GM21367 (cell line): ENCODE data around the gene FRMPD1.

Source experiments
- ATAC-seq: cut with Tn5 transposase; IDR thresholded peaks from one replicate; pipeline ENCODE4 v1.9.1; 2021; ENCODE audit not compliant: unreplicated experiment

Gene FRMPD1

DNA sequence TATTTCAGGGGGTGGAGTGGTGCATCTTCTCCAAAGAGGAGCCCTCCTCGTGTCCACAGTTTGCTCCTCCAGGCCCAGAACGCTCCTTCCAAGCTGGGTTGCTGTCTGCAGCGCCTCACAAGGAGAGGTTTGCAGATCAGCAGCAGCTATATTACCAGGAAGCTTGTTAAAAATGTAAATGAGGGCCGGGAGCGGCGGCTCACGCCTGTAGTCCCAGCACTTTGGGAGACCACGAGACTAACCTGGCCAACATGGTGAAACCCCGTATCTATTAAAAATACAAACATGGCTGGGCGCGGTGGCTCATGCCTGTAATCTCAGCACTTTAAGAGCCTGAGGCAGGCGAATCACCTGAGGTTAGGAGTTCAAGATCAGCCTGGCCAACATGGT is 25.0 kb upstream of the FRMPD1 start:
- ATAC-seq = no peak

DNA sequence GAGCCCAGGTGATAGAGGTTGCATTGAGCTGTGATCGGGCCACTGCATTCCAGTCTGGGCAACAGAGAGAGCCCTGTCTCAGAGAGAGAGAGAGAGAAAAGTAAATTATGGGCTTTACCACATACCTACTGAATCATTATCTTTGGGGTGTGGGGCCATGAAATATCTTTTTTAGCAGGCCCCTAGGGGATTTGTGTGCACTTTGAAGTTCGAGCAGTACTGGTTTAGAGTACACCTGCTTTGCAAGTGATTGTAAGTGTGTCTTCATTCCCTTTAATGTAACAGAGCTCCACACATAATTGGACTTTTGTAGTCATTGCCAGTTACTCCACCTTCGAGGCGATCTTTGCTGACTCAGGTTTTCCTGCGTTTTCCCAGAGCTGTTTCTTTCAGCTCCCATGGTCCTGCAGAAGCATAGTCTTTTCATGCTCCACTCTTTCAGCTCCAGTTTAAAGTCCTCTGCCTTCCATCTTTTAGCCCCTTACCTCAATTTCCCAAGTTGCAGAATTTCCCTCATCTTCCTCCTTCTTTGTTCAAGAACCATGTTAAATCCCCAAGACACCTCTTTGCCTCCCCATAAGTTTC is 24.0 kb upstream of the FRMPD1 start:
- ATAC-seq = no peak

DNA sequence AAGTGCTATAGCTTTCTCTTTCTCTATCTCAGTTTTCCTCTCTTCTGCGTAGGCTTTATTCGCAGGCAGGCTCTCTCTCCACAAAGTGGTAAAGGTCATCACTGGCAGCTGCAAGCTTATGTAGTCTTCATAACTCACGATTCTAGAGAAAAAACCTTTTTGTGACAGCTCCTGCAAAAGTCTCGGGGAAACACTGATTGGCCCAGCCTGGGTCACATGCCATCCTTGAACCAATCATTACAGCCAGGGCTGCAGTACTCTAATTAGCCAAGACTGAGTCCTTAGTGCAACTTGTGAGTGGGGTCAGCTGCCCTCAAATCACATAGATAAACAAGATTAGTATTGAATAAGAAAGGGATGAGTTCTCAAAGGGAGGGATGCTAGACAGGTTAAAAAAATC is 18.3 kb upstream of the FRMPD1 start:
- ATAC-seq = no peak

DNA sequence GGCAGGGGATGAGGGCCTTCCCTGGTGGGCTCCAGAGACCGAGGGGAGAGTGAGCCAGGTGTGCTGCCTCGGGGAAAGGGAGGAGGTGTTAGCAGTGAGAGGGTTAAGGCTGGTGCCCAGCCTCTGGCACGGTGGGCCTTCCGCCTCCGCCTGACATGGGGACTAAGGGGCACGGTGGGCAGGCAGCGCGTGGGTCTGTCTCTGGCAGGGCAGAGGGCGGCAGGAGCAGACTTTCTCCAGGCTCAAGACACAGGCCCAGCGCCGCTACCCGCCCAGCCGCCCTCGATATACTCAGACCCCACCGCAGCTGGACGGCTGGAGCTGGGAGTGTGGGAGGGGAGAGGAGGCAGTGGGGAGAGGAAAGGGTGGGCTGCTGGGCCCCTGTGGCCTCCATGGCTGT is 14.9 kb upstream of the FRMPD1 start:
- ATAC-seq = no peak

DNA sequence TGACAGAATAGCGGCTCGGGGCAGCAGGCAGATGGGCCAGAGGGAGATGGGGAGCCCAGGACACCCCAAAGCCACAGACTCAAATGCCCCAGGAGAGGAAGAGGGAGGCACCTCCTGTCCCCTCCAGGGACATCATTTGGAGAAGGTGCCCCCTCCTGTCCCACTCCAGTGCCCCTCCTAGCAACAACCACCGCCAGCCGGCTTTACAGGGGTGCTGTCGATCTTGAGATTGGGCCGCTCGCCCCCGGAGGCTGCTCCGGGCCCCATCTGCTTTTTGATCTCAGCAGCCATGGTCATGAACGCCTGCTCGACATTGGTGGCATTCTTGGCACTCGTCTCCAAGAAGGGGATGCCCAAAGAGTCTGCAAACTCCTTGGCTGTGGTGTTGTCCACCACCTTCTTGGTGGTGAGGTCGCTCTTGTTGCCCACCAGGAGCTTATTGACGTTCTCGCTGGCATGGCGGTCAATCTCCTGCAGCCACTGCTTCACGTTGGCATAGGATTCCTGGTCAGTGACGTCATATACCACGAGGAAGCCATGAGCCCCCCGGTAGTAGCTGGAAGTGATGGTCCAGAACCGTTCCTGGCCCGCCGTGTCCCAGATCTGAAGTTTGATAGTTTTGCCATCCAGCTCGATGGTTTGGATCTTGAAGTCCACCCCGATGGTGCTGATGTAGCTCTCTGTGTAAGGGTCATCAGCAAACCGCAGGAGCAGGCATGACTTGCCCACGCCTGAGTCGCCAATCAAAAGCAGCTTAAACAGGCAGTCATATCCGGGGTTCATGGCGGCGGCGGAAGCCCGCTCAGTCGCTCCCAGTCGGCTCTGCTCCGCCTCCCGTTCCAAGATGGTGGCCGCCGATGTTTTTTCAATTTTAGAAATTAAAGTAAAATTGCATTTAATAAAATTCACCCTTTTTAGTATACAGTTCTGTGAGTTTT is 14.0 kb upstream of the FRMPD1 start:
- no peak for ATAC-seq

DNA sequence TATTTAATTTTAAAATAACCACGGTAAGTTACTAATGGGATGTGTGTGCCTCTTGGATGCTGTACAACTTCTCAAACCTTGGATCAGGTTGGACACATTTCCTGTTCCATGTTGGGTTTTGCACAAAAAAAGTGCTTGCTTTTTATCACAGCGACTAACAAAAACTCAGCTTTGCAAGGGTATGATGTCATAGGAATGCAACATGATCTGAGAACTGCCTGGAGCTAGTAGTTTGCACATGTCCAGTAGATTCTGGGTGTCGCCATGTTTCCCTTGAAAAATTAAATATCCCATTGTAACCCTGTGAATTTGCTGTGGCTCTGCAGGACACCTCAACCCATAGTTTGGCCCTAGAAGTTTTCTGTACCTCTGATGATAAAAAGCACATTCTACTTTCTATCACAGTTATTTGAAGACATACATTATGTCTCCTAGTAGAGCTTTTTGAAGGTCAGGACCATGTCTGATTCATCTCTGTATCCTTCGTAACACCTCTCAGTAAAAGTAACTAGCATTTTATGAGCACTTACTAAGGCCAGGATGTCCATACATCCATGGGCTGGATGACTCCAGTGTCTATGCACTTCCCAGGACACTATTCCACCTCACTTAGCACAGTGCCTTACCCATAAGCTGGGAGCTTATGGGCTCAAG is 11.5 kb upstream of the FRMPD1 start:
- no peak for ATAC-seq

DNA sequence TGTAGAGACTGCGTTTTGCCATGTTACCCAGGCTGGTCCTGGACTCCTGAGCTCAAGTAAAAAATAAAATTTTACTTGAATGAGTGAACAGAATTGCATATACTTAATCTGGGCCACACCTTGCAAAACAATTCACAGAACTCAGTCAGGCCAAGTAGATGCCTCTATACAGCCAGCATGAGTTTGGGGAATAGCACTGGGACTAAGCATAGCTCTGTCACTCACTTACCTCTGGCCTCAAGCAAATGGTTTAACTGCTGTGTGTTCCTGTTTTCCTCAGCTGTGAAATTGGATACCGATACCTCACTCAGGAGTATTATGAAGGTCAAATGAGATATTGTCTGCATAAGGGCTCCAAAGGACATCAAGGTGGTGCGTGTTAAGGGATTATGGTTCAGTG is 10.9 kb upstream of the FRMPD1 start:
- ATAC-seq = no peak

DNA sequence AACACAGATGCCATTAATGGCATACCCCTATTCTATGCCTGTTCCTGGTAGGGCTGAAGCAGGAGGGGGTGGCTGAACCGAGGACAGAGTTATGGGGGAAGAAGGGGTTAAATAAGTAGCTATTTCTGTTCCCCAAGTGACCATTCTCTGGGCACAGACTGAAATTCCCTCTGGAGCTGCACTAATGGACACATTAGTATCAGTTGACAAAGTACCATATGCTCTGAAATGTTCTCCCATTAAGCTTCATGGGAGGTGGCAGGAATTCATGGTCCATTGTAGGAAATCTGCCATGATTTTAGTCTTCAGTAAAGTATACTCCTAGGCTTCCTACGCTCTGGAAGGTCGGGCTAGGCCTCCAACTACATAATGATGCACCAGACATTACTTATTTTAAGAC is 10.5 kb upstream of the FRMPD1 start:
- ATAC-seq = no peak

DNA sequence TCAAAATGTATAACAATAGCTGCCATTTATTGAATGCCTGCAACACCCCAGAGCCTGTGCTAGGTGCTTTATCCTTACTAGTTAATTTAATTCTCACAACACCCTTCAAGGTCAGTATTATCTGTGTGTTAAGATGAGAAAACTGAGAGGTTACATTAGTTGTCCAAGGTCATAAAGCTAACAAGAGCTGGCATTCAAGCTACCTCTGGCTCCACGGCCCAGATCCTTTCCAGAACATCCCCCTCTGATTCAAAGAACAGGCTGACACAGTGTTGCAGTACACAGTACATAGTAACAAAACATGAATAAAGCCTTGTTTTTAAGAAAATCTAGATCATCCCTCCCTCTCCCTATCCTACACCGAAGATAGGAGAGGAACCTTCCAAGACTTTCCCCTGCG is 9.4 kb upstream of the FRMPD1 start:
- ATAC-seq = no peak

DNA sequence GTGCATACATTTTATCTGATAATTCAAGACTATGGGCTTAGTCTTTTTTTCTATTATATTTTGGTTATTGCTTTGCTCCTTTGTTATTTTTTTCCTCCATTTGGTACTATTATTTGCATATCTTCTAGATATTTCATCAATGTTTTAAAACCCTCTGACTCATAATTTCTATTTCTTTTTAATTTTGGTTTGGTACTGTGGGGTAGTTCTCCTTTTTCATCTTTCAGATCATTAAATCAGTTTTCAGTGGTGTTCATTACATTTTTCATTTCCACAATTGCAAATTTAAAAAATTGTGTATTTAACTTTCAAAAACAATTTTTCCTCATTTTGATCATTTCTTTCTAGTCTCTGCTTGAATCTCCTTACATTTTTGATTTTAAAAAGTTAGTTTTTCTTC is 7.5 kb upstream of the FRMPD1 start:
- ATAC-seq = no peak

DNA sequence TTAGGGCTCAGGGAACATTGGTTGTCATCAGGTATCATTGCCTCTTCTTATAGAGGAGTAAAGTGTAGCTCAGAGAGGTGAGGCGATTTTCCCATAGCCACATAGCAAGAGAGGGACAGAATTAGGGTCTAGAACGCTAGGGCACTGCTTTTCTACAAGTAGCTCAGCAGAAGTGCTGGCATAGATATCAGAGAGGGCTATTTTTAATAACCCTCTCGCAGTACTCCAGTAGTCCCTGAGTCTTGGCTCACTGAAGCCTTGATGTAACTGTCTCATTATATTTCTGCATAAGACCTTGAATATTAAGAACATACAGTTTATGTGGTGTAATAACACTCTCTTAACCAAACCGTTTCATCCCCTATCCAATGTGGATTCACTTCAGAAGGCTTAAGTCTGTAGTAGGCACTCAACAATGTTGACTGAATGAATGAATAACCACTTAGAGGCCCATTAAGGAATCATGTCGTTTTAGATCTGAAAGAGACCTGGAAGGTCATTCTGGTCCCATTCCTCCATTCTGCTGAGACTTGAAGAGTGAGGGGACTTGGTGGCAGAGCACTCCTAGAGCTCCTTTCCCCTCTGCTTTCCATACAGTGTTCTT is 4.7 kb upstream of the FRMPD1 start:
- ATAC-seq = no peak

DNA sequence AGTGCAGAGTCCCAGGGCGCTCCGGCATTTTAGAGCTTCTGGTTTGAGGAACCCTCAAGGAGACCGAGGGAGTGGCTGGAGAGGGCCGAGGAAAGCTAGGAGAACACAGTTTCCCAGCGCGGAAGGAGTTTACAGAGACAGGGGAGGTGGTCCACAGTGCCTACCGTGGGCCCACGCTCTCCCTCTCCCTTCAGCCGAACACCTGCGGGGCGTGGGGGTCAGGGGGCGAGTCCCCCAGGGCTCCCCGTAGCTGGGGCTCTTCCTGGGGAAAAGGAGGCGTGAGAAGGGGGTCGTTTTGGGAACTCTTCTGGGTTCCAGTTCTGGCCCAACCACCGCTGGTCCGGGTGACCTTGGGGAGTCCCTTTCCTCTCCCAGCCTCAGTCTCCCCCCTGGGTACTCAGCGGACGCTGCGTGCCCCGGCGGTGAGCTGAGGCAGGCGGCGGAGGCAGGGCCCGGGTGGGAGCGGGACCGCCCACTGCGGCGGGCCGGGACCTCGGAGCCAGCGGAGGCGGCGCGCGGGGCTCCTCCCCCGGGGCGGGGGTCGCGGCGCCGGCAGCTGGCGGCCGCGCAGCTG is 368 bp upstream of the FRMPD1 start:
- no peak for ATAC-seq

DNA sequence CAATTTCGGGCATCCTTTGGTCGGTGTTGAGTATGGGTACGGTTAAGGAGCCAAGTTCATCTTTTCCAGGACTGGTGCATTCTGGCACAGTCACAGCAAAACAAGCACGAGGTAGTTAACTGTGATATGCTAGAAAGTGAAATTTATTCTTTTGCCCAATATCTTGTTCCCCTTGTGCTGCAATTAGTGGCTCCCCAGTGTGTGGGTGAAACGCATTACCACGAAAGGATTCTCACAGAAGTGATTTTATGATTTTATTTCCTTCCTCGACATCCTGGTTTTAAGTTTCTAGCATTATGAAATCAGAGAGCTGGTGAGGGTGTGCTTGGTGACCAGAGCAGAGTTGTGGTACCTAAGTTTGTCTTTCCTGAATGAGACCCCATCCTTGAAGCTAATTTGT is 1.5 kb downstream of the FRMPD1 start:
- no peak for ATAC-seq

DNA sequence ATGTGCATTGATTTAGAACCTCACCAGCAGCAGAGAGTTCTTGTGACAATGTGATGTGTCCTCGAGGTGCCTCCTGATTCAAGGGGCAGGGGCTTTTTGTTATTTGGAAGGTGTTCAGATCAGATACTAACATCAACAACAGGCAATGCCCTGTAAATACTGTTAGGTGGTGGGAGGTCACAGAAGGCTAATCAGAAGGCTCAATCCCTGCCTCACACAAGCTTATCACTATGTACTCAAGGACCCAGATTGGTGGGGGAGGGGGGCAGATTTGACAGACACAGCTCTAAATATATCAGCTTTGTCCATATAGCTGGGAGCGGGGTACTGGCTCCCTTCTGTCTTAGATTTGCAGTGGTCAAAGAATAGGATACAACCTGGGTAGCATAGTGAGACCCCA is 2.6 kb downstream of the FRMPD1 start:
- no peak for ATAC-seq

DNA sequence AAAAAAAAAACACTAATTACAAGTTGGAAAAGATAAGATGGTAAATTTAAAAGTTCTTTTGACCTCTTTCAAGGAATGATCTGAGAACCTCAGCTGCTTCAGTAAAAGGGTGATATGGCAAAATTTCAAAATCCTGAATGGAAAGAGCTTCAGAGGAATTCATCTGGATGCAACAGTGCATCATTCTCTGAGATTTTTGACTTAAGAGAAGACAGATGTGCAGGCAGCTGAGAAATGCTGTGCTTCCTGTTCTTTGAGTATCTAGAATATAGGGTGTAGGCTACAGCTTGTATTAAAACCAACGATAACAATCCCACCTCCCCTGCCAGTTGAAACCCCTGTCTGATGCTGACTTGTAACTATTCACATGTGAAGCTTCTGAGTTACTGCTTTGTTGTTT is 6.2 kb downstream of the FRMPD1 start:
- no peak for ATAC-seq

DNA sequence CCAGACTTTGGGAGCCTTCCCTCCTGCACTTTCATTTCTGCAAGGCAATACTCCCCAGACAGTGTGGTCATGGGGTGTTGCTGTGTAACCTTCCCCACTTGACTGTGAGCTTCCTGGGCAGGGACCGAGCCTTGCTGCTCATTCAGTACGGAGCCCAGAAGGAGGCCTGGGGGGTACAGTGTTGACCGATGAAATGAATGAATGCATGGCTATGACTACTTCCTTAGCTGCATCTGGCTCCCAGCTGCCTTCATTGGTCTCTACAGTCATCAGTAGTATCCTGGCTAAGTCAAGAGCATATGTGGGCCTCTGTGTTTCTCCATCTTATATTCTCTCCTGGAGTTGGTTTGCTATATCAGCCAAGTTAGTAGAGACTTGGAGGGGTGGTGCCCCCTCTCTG is 9.9 kb downstream of the FRMPD1 start:
- no peak for ATAC-seq

DNA sequence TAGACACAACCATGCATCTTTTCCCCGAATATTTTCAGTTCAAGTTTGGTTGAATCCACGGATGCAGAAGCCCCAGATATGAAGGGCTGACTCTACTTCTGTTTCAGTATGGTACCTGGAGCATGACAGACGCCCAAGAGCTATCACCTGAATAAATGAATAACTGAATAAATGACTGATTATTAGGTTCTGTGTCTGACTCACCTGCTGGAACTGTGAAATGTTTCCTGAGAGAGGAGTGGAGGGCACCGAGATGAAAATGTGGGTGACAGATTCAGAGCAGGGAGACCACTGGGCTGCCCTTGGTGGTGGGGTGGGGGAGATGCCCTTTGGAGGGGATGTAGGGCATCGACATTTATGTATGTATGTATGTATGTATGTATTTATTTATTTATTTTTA is 13.2 kb downstream of the FRMPD1 start:
- no peak for ATAC-seq

DNA sequence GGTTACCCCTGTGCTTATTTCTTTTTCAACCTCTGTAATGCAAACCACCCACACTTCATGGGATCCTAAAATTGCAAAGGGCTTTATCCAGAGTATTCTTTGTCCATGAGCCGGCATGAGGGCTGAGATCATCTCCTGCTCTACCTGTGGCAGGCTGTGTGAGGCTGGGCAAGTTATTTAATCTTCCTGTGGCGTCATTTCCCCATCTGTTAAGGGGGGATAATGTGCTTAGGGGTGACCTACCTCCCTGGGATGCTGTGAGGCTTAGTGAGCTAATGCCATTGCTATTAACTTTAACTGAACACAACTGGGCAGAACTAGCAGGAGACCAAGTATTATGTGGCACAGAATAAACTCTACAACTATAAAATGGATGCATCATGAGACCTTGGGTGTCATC is 17.0 kb downstream of the FRMPD1 start:
- ATAC-seq = no peak

DNA sequence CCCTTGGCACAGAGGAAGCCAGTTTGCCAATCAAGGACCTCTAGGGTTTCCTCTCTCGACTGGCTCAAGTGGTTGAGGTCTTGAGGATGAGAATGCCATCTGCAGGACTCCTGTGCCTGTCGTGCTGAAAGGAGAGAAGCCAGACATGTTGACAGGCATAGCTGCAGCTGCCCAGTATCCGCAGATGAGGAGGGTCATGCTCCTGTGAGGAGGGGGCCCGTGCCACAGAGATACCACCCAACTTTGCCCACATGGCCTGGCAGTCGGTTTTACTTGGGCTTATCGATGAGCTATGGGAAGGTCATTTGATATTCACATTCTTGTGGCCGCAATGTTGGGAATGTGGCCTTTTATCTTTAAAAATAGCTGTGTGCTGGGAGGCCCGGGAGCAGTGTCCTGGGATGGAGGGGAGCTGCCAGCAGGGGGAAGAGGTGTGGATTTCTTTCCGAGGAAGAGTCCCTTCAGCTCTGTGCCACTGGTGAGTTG is 17.4 kb downstream of the FRMPD1 start:
- no peak for ATAC-seq

DNA sequence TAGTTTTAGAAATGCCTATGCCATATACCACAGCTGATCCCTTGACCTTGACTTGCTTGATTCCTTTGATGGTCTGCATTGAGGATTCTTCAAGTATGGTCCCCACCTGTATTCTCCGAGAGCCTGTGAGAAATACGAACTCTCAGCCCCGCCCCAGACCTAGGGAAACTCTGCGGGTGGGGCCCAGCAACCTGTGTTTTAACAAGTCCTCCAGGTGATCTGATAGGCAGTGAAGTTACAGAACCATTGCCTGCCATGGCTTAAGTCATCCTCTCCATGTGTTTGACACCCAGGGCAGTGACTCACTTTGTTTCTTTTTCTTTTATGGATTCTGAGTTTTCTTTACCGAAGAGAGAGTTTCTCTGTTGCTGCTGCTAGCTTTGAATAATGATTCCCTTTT is 18.5 kb downstream of the FRMPD1 start:
- no peak for ATAC-seq

DNA sequence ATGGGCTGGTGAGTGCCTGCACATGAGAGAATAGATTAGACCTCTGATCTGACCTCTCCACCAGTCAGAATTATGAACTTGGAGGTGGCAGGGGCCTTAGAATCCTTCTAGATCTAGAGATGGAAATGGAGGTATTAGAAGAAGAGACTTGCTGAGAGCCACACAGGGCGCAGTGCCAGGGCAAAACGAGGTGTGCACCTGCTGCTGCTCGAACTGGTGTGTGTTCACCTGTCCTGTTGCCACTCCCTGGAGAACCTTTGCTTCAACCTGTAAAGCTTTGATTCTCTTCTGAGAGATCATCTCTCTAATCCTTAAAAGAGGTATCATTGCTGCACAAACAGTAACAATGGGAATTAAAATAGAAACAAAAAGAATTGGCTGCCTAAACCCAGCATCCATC is 24.9 kb downstream of the FRMPD1 start:
- no peak for ATAC-seq
